KMS-11 (cell line): ENCODE results near the gene SRP72.

Experiments
- H2AFZ ChIP-seq: fragments of 200-600 bp; sonication (generic); 2 replicates; pipeline ENCODE4 v1.6.1; 2016; ENCODE audit warnings: antibody characterized with exemption, mixed run types, low read depth
- H3K27ac ChIP-seq: fragments of 200-600 bp; sonication (generic); 2 replicates; pipeline ENCODE4 v1.6.1; 2016; ENCODE audit warnings: mild to moderate bottlenecking, mixed run types
- H3K27me3 ChIP-seq: fragments of 200-600 bp; sonication (generic); 2 replicates; pipeline ENCODE4 v1.6.1; 2017; ENCODE audit warnings: mild to moderate bottlenecking, low read depth, mixed run types, moderate library complexity; ENCODE audit not compliant: insufficient read depth
- H3K36me3 ChIP-seq: fragments of 200-600 bp; sonication (generic); 2 replicates; pipeline ENCODE4 v1.6.1; 2017; ENCODE audit warnings: mild to moderate bottlenecking, mixed run types; ENCODE audit not compliant: insufficient read depth
- H3K4me1 ChIP-seq: fragments of 200-600 bp; sonication (generic); 2 replicates; pipeline ENCODE4 v1.6.1; 2016; ENCODE audit warnings: mild to moderate bottlenecking, low read depth, mixed run types; ENCODE audit not compliant: poor library complexity, severe bottlenecking
- H3K4me2 ChIP-seq: fragments of 200-600 bp; sonication (generic); 2 replicates; pipeline ENCODE4 v1.7.0; 2016; ENCODE audit warnings: mild to moderate bottlenecking, mixed run types
- H3K4me3 ChIP-seq: fragments of 200-600 bp; sonication (generic); IDR thresholded peaks from 2 replicates; pipeline ENCODE4 v1.6.1; 2017; ENCODE audit warnings: low read depth, low read length, mixed read lengths; ENCODE audit not compliant: insufficient read depth
- H3K79me2 ChIP-seq: fragments of 200-600 bp; sonication (generic); 2 replicates; pipeline ENCODE4 v1.6.1; 2016; ENCODE audit warnings: low read depth, mixed run types; ENCODE audit not compliant: insufficient read depth
- H3K9ac ChIP-seq: fragments of 200-600 bp; sonication (generic); 2 replicates; pipeline ENCODE4 v1.6.1; 2016; ENCODE audit warnings: mild to moderate bottlenecking, mixed run types
- H4K20me1 ChIP-seq: fragments of 200-600 bp; sonication (generic); 2 replicates; pipeline ENCODE4 v1.6.1; 2016; ENCODE audit warnings: mild to moderate bottlenecking, mixed run types; ENCODE audit not compliant: insufficient read depth
- TF ChIP-seq, protein P1 (sequence below): fragments of 200-600 bp; sonication (generic); conservative IDR thresholded peaks from 2 replicates; pipeline ENCODE4 v1.6.1; 2017; ENCODE audit warnings: low read depth, mild to moderate bottlenecking, antibody characterized with exemption, low read length, moderate library complexity, mixed read lengths

The SRP72 gene

DNA sequence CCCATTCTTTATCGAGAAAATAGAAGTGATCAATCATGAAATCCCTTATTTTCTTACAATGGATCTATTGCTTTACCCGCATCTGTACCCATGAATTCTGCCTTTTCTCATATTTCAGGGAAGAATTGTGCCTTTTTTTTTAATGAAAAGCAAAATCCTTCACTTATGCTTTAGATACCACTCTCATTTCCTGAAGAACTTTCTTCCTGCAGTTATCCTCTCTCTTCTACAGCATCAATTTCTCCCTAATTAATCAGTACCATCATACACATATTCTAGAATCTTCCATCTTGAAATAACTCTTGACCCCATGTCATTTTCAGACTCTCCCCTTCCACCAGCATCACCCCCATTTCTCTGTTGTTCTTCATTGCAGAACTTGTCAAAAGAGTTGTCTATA is 64.8 kb downstream of the SRP72 start:
- TF ChIP-seq, protein P1, sequence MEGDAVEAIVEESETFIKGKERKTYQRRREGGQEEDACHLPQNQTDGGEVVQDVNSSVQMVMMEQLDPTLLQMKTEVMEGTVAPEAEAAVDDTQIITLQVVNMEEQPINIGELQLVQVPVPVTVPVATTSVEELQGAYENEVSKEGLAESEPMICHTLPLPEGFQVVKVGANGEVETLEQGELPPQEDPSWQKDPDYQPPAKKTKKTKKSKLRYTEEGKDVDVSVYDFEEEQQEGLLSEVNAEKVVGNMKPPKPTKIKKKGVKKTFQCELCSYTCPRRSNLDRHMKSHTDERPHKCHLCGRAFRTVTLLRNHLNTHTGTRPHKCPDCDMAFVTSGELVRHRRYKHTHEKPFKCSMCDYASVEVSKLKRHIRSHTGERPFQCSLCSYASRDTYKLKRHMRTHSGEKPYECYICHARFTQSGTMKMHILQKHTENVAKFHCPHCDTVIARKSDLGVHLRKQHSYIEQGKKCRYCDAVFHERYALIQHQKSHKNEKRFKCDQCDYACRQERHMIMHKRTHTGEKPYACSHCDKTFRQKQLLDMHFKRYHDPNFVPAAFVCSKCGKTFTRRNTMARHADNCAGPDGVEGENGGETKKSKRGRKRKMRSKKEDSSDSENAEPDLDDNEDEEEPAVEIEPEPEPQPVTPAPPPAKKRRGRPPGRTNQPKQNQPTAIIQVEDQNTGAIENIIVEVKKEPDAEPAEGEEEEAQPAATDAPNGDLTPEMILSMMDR: no peak
- no peaks in the 10 kb centered on the region for H3K27me3 ChIP-seq
- no peak overlapping the region for H3K4me2 ChIP-seq

DNA sequence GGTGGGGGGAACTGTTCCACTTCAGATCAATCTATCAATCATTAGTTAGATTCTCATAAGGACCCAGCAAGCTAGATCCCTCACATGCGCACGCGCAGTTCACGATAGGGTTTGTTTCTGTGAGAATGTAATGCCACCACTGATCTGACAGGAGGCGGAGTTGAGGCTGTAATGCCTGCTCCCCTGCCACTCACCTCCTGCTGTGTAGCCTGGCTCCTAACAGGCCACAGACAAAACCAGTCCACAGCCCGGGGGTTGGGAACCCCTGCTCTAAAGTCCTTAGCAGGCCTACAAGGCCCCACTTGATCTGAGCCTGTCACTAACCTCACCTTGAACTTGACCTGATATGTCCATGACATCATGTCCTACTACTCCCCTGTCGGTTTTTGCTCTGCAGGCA is 68.5 kb downstream of the SRP72 start:
- Histone ChIP-seq H3K4me3 (no peak overlapping the region), H4K20me1 (no peaks in the 10 kb centered on the region), H3K4me1 (peaks cover 4% of the 10 kb centered on the region), H2AFZ (no peak overlapping the region), H3K27me3 (no peaks in the 10 kb centered on the region), H3K9ac (no peak overlapping the region), H3K36me3 (no peaks in the 10 kb centered on the region), H3K4me2 (no peak overlapping the region), H3K79me2 (no peaks in the 10 kb centered on the region), H3K27ac (no peak overlapping the region)
- TF ChIP-seq, protein P1: no peak

More for the DNA sequence above, 64.8 kb downstream of the SRP72 start:
- H3K9ac ChIP-seq: no peak overlapping the region
- no peak overlapping the region for H2AFZ ChIP-seq
- peaks cover 8% of the 10 kb centered on the region for H3K4me1 ChIP-seq
- H3K4me3 ChIP-seq: no peak overlapping the region
- no peaks in the 10 kb centered on the region for H4K20me1 ChIP-seq
- no peaks in the 10 kb centered on the region for H3K79me2 ChIP-seq
- no peak overlapping the region for H3K27ac ChIP-seq
- H3K36me3 ChIP-seq: no peaks in the 10 kb centered on the region

DNA sequence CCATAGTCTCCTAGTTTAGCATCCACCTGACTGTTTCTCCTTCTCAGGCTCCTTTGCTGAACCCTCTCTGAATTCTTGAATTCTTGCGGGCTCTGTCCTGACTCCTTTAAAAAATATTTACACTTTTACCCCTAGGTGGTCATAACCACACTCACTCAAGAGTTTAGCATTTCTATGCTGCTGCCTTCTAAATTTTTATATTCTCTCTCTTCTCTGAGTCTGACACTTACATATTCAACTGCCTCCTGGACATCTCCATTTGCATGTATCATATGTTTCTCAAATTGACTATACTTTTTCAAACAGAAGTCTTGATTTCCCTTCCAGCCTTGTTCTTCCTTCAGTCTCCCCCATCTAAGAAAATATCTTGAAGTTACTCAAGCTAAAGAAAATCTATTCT is 69.7 kb downstream of the SRP72 start:
- H3K27me3 ChIP-seq: no peaks in the 10 kb centered on the region
- no peak overlapping the region for H2AFZ ChIP-seq
- TF ChIP-seq, protein P1: no peak
- no peaks in the 10 kb centered on the region for H3K4me1 ChIP-seq
- no peak overlapping the region for H3K4me3 ChIP-seq
- H4K20me1 ChIP-seq: no peaks in the 10 kb centered on the region
- no peaks in the 10 kb centered on the region for H3K79me2 ChIP-seq
- H3K27ac ChIP-seq: no peak overlapping the region
- H3K9ac ChIP-seq: no peak overlapping the region
- H3K4me2 ChIP-seq: no peak overlapping the region
- no peaks in the 10 kb centered on the region for H3K36me3 ChIP-seq

- no peaks in the 10 kb centered on the region for H3K79me2 ChIP-seq
- H3K4me2 ChIP-seq: no peak overlapping the region
- no peaks in the 10 kb centered on the region for H3K36me3 ChIP-seq
- H3K4me3 ChIP-seq: no peak overlapping the region
- peaks cover 3% of the 10 kb centered on the region for H3K4me1 ChIP-seq
- TF ChIP-seq, protein P1: no peak
- no peak overlapping the region for H2AFZ ChIP-seq
- H3K27me3 ChIP-seq: no peaks in the 10 kb centered on the region
- no peaks in the 10 kb centered on the region for H4K20me1 ChIP-seq
- no peak overlapping the region for H3K27ac ChIP-seq
- no peak overlapping the region for H3K9ac ChIP-seq
Measured at GRCh38 chr4:56540826-56541225, 73.4 kb downstream of the SRP72 start.
